Measurements from ENCODE around the gene COL6A5. TPM values are rescaled to one million over a fixed set of nuclear protein-coding genes. Genes with fewer than 3 reads are reported as not detected.

COL6A5 gene
- total RNA-seq, 1 experiment from 2014 or later: 0.32 TPM

- H3K9me3 ChIP-seq (ENCODE audit: low read depth, low read length, poor library complexity, severe bottlenecking): no peaks in the 10 kb centered on the region
- ChIA-PET POLR2A (ENCODE audit: low non-redundant PET) (no interaction called here), CTCF (no interaction called here)
- DNase-seq (ENCODE audit: low spot score): no peak
- TF ChIP-seq EZH2 (IDR thresholded peaks at IDR 0.05; ENCODE audit: borderline replicate concordance, low read depth, low read length, poor library complexity, severe bottlenecking) (no peak), CTCF (conservative IDR thresholded peaks at IDR 0.05; ENCODE audit: low read depth, low read length) (no peak)
- H3K36me3 ChIP-seq (ENCODE audit: insufficient read depth, low read length, poor library complexity, severe bottlenecking): no peaks in the 10 kb centered on the region
- intact Hi-C loops (cut with micrococcal nuclease; ENCODE audit: unreplicated experiment): no loop called here
- no peak overlapping the region for H3K4me3 ChIP-seq (ENCODE audit: low read depth, low read length, poor library complexity, severe bottlenecking)
- no TSS peak for BruUV-seq (replicated peaks)
- H3K27me3 ChIP-seq (replicated peaks; ENCODE audit: insufficient read depth, low read depth, low read length, poor library complexity): peaks cover 4% of the 10 kb centered on the region
- no peaks in the 10 kb centered on the region for H3K4me1 ChIP-seq (ENCODE audit: insufficient read depth, low read length, poor library complexity, severe bottlenecking)
- no peak overlapping the region for H3K27ac ChIP-seq (ENCODE audit: low read depth, low read length, poor library complexity, severe bottlenecking)
These were observed 144.8 kb downstream of the COL6A5 start for GRCh38 chr3:130490241-130490640.

- H3K36me3 ChIP-seq (ENCODE audit: insufficient read depth, low read length, poor library complexity, severe bottlenecking): no peaks in the 10 kb centered on the region
- peaks cover 4% of the 10 kb centered on the region for H3K27me3 ChIP-seq (replicated peaks; ENCODE audit: insufficient read depth, low read depth, low read length, poor library complexity)
- H3K9me3 ChIP-seq (ENCODE audit: low read depth, low read length, poor library complexity, severe bottlenecking): no peaks in the 10 kb centered on the region
- no TSS peak for BruUV-seq (replicated peaks)
- H3K27ac ChIP-seq (ENCODE audit: low read depth, low read length, poor library complexity, severe bottlenecking): no peak overlapping the region
- no peaks in the 10 kb centered on the region for H3K4me1 ChIP-seq (ENCODE audit: insufficient read depth, low read length, poor library complexity, severe bottlenecking)
- ChIA-PET POLR2A (ENCODE audit: low non-redundant PET) (no interaction called here), CTCF (no interaction called here)
- no peak for TF ChIP-seq EZH2 (IDR thresholded peaks at IDR 0.05; ENCODE audit: borderline replicate concordance, low read depth, low read length, poor library complexity, severe bottlenecking)
- no peak for TF ChIP-seq CTCF (conservative IDR thresholded peaks at IDR 0.05; ENCODE audit: low read depth, low read length)
- intact Hi-C loops (cut with micrococcal nuclease; ENCODE audit: unreplicated experiment): no loop called here
- H3K4me3 ChIP-seq (ENCODE audit: low read depth, low read length, poor library complexity, severe bottlenecking): no peak overlapping the region
- no peak for DNase-seq (ENCODE audit: low spot score)
These were observed 146.0 kb downstream of the COL6A5 start for GRCh38 chr3:130491431-130491830.

GRCh38 chr3:130504701-130505100, 159.2 kb downstream of the COL6A5 start:
- Histone ChIP-seq H3K4me1 (ENCODE audit: insufficient read depth, low read length, poor library complexity, severe bottlenecking) (no peaks in the 10 kb centered on the region), H3K9me3 (ENCODE audit: low read depth, low read length, poor library complexity, severe bottlenecking) (no peaks in the 10 kb centered on the region), H3K27me3 (replicated peaks; ENCODE audit: insufficient read depth, low read depth, low read length, poor library complexity) (peaks cover 33% of the 10 kb centered on the region), H3K27ac (ENCODE audit: low read depth, low read length, poor library complexity, severe bottlenecking) (no peak overlapping the region), H3K4me3 (ENCODE audit: low read depth, low read length, poor library complexity, severe bottlenecking) (no peak overlapping the region), H3K36me3 (ENCODE audit: insufficient read depth, low read length, poor library complexity, severe bottlenecking) (no peaks in the 10 kb centered on the region)
- TF ChIP-seq CTCF (conservative IDR thresholded peaks at IDR 0.05; ENCODE audit: low read depth, low read length) (no peak), EZH2 (IDR thresholded peaks at IDR 0.05; ENCODE audit: borderline replicate concordance, low read depth, low read length, poor library complexity, severe bottlenecking) (no peak)
- ChIA-PET CTCF (no interaction called here), POLR2A (ENCODE audit: low non-redundant PET) (interaction anchor here (0.6 kb wide), 1 partner anchor 247 kb away, joined by 13 read pairs; no protein-coding TSS in a partner anchor)
- intact Hi-C loops (cut with micrococcal nuclease; ENCODE audit: unreplicated experiment): no loop called here
- DNase-seq (ENCODE audit: low spot score): no peak
- BruUV-seq (replicated peaks): no TSS peak

Data from A673 (cell line).